H1 (cell line): Measurements from ENCODE around the gene AGAP3. TPM values are rescaled to one million over a fixed set of nuclear protein-coding genes. Genes with fewer than 3 reads are reported as not detected.

ENCODE experiments used
- CTCF ChIA-PET: fragments of 300-600 bp; sonication (Branson Sonifier 250); formaldehyde crosslinking; loops from one replicate; lab custom pipeline; 2021; ENCODE audit not compliant: partially characterized antibody; lab: Charles Lee
- POLR2A ChIA-PET: fragments of 300-600 bp; sonication (Branson Sonifier 250); formaldehyde crosslinking; loops from one replicate; lab custom pipeline; 2021; ENCODE audit warnings: inconsistent platforms; ENCODE audit not compliant: partially characterized antibody; lab: Charles Lee
- DNase-seq, 2 experiments: peaks; one replicate each; pipeline versions ENCODE4 v3.0.0 to v3.0.0-alpha.2; 2010 to 2022; ENCODE audit warnings: low spot score in 2 of 2, low read depth in 1 of 2, mixed read lengths in 1 of 2
- FAIRE-seq: peaks from 2 replicates; lab custom pipeline; 2011; peaks lifted over from hg19 to GRCh38; lab: Jason Lieb, UNC
- H2AFZ ChIP-seq: 2 replicates; pipeline ENCODE4 v1.8.1; 2012; ENCODE audit warnings: low read length, inconsistent platforms
- H2AK5ac ChIP-seq: 2 replicates; pipeline ENCODE4 v1.6.1; 2013; ENCODE audit warnings: low read depth, low read length
- H2BK120ac ChIP-seq: replicated peaks from 2 replicates; pipeline ENCODE3; 2013; ENCODE audit warnings: low read depth, low read length, inconsistent platforms
- H2BK12ac ChIP-seq: 2 replicates; pipeline ENCODE4 v1.6.1; 2013; ENCODE audit warnings: low read depth, low read length
- H2BK15ac ChIP-seq: 2 replicates; pipeline ENCODE4 v1.6.1; 2013; ENCODE audit warnings: low read length
- H2BK20ac ChIP-seq: 2 replicates; pipeline ENCODE4 v1.6.1; 2013; ENCODE audit warnings: low read length
- H2BK5ac ChIP-seq: 2 replicates; pipeline ENCODE4 v1.6.1; 2013; ENCODE audit warnings: low read depth, low read length
- H3K14ac ChIP-seq: 2 replicates; pipeline ENCODE4 v1.6.1; 2013; ENCODE audit warnings: inconsistent platforms; ENCODE audit not compliant: insufficient read length
- H3K18ac ChIP-seq: 2 replicates; pipeline ENCODE4 v1.6.1; 2013; ENCODE audit warnings: low read length; ENCODE audit errors: extremely low read depth
- H3K23ac ChIP-seq: 2 replicates; pipeline ENCODE4 v1.6.1; 2013; ENCODE audit warnings: inconsistent platforms; ENCODE audit not compliant: insufficient read length
- H3K23me2 ChIP-seq: 2 replicates; pipeline ENCODE4 v1.6.1; 2013; ENCODE audit warnings: low read depth, low read length
- H3K27ac ChIP-seq: 2 replicates; pipeline ENCODE4 v1.6.1; 2011; ENCODE audit warnings: low read depth, low read length, inconsistent platforms
- H3K27me3 ChIP-seq, 4 experiments: replicated peaks in 1 of 4; 1 replicate in 1 of 4; 2 replicates in 3 of 4; pipeline versions ENCODE4 v1.6.1 to v1.8.1; 2011 to 2013; ENCODE audit warnings: low read length in 3 of 4, mild to moderate bottlenecking in 3 of 4, inconsistent platforms in 2 of 4, mixed read lengths in 2 of 4, moderate library complexity in 1 of 4; ENCODE audit not compliant: control insufficient read depth in 3 of 4, insufficient read depth in 3 of 4; ENCODE audit errors: extremely low read depth in 1 of 4
- H3K36me3 ChIP-seq, 4 experiments: 2 replicates each; pipeline versions ENCODE4 v1.6.1 to v1.8.1; 2011 to 2013; ENCODE audit warnings: mild to moderate bottlenecking in 4 of 4, low read length in 3 of 4, moderate library complexity in 2 of 4, control low read depth in 1 of 4, inconsistent platforms in 1 of 4; ENCODE audit not compliant: insufficient read depth in 4 of 4, control insufficient read depth in 2 of 4
- H3K4ac ChIP-seq: replicated peaks from 2 replicates; pipeline ENCODE3; 2013; ENCODE audit warnings: low read length, low read depth, mixed read lengths, inconsistent platforms; ENCODE audit not compliant: insufficient read length
- H3K4me1 ChIP-seq, 4 experiments: replicated peaks in 1 of 4; 1 replicate in 1 of 4; 2 replicates in 3 of 4; pipeline versions ENCODE4 v1.6.1 to v1.8.1; 2011 to 2013; ENCODE audit warnings: low read length in 3 of 4, inconsistent platforms in 2 of 4, mixed read lengths in 1 of 4; ENCODE audit not compliant: insufficient read depth in 4 of 4, control insufficient read depth in 3 of 4
- H3K4me2 ChIP-seq, 2 experiments: 2 replicates each; pipeline versions ENCODE4 v1.6.1 to v1.8.1; 2011 to 2013; ENCODE audit warnings: low read depth in 2 of 2, low read length in 2 of 2, control low read depth in 1 of 2, inconsistent platforms in 1 of 2, mild to moderate bottlenecking in 1 of 2; ENCODE audit not compliant: insufficient read depth in 1 of 2
- H3K4me3 ChIP-seq, 4 experiments: fragments of 200-600, 300-600 bp in 1 of 4; sonication (generic), shearing (Covaris generic), sonication (Bioruptor Twin) in 1 of 4; 2 replicates each; pipeline versions ENCODE4 v1.5.1 to v1.8.1; 2011 to 2016; ENCODE audit warnings: low read length in 4 of 4, low read depth in 3 of 4, control low read depth in 2 of 4, inconsistent platforms in 2 of 4, mild to moderate bottlenecking in 2 of 4, mixed read lengths in 1 of 4, moderate library complexity in 1 of 4; ENCODE audit not compliant: insufficient read depth in 2 of 4; ENCODE audit errors: extremely low read depth in 1 of 4
- H3K56ac ChIP-seq: replicated peaks from 2 replicates; pipeline ENCODE3; 2013; ENCODE audit warnings: low read depth, mild to moderate bottlenecking, mixed read lengths, low read length, inconsistent platforms; ENCODE audit not compliant: insufficient read length
- H3K79me1 ChIP-seq: 2 replicates; pipeline ENCODE4 v1.6.1; 2013; ENCODE audit warnings: low read depth, low read length, control low read depth
- H3K79me2 ChIP-seq, 2 experiments: 2 replicates each; pipeline versions ENCODE4 v1.6.1 to v1.8.1; 2012 to 2013; ENCODE audit warnings: low read length in 2 of 2, mild to moderate bottlenecking in 2 of 2, inconsistent platforms in 1 of 2; ENCODE audit not compliant: insufficient read depth in 2 of 2, control insufficient read depth in 1 of 2
- H3K9ac ChIP-seq, 4 experiments: replicated peaks in 1 of 4; 1 replicate in 1 of 4; 2 replicates in 3 of 4; pipeline versions ENCODE4 v1.6.1 to v1.8.1; 2011 to 2013; ENCODE audit warnings: low read depth in 3 of 4, low read length in 3 of 4, control low read depth in 2 of 4, mild to moderate bottlenecking in 2 of 4, moderate library complexity in 2 of 4, inconsistent platforms in 1 of 4; ENCODE audit errors: extremely low read depth in 1 of 4
- H3K9me3 ChIP-seq, 2 experiments: 2 replicates each; pipeline versions ENCODE4 v1.6.1 to v1.8.1; 2012 to 2013; ENCODE audit warnings: mild to moderate bottlenecking in 2 of 2, moderate library complexity in 2 of 2, control low read depth in 1 of 2, inconsistent platforms in 1 of 2, low read depth in 1 of 2, low read length in 1 of 2, mixed read lengths in 1 of 2; ENCODE audit not compliant: insufficient read depth in 2 of 2
- H4K20me1 ChIP-seq, 2 experiments: replicated peaks in 1 of 2; 2 replicates each; pipeline versions ENCODE3 to v1.8.1; 2011 to 2013; ENCODE audit warnings: inconsistent platforms in 2 of 2, low read length in 2 of 2, mild to moderate bottlenecking in 1 of 2; ENCODE audit not compliant: insufficient read depth in 2 of 2, control insufficient read depth in 1 of 2
- H4K5ac ChIP-seq: 2 replicates; pipeline ENCODE4 v1.6.1; 2013; ENCODE audit warnings: low read length, low read depth, mixed read lengths, inconsistent platforms; ENCODE audit not compliant: insufficient read length
- H4K8ac ChIP-seq: 2 replicates; pipeline ENCODE4 v1.8.0; 2013; ENCODE audit warnings: mild to moderate bottlenecking, moderate library complexity, low read length, inconsistent platforms; ENCODE audit not compliant: insufficient read depth; ENCODE audit errors: extremely low read depth
- H4K91ac ChIP-seq: replicated peaks from 2 replicates; pipeline ENCODE3; 2013; ENCODE audit warnings: low read length, mixed read lengths, inconsistent platforms; ENCODE audit not compliant: insufficient read length
- CEBPB ChIP-seq: IDR thresholded peaks from 2 replicates; pipeline ENCODE4 v1.6.1; 2012; ENCODE audit warnings: low read depth, low read length
- CHD2 ChIP-seq: IDR thresholded peaks from 2 replicates; pipeline ENCODE4 v1.6.1; 2012; ENCODE audit warnings: low read length, improper control_type of control experiment
- EP300 ChIP-seq, 2 experiments: IDR thresholded peaks; 1 replicate in 1 of 2; 2 replicates in 1 of 2; pipeline ENCODE4 v1.6.1; 2011 to 2012; ENCODE audit warnings: low read depth in 2 of 2, low read length in 2 of 2, mild to moderate bottlenecking in 2 of 2, borderline replicate concordance in 1 of 2, inconsistent platforms in 1 of 2, moderate library complexity in 1 of 2
- RNF2 ChIP-seq: fragments of 200-900, 300-1000 bp; sonication (generic); IDR thresholded peaks from 2 replicates; pipeline ENCODE4 v1.7.1; 2016; ENCODE audit warnings: borderline replicate concordance, low read depth, mild to moderate bottlenecking, antibody characterized with exemption, low read length; ENCODE audit not compliant: poor library complexity, severe bottlenecking; ENCODE audit errors: missing control alignments
- SIRT6 ChIP-seq: IDR thresholded peaks from one replicate; pipeline ENCODE4 v1.7.1; 2012; ENCODE audit warnings: low read length, inconsistent platforms
- SP4 ChIP-seq: IDR thresholded peaks from 2 replicates; pipeline ENCODE4 v1.6.1; 2012; ENCODE audit warnings: low read length, inconsistent platforms
- TEAD4 ChIP-seq: IDR thresholded peaks from 2 replicates; pipeline ENCODE4 v1.6.1; 2012; ENCODE audit warnings: low read depth, low read length, inconsistent platforms, mixed read lengths
- WGBS, 2 experiments: shearing (Covaris generic) in 1 of 2; methylation state at CpG; one replicate each; pipeline versions ENCODE4 v1.1.6 to v1.1.7; 2013 to 2015; ENCODE audit warnings: low lambda C conversion rate in 2 of 2, mixed read lengths in 2 of 2, inconsistent platforms in 1 of 2, low coverage in 1 of 2, missing lambda C conversion rate in 1 of 2; ENCODE audit not compliant: insufficient replicate concordance in 2 of 2, insufficient coverage in 1 of 2, insufficient read length in 1 of 2; ENCODE audit errors: extremely low coverage in 1 of 2, missing lambda C conversion rate in 1 of 2; 5-methylcytosine and 5-hydroxymethylcytosine counted together
- polyA plus RNA-seq, 7 experiments: library from polyadenylated mRNA; depleted of rRNA in 3 of 7; stranded (reverse) in 5 of 7; unstranded in 2 of 7; fragments of >200 nt in 5 of 7; fragments of 200-250 nt in 2 of 7; gene quantifications; 1 replicate in 5 of 7; 2 replicates in 1 of 7; 4 replicates in 1 of 7; pipeline versions ENCODE4 v1.2.1 to v1.2.3, GENCODE V29; 2011 to 2013; ENCODE audit warnings: missing spikeins in 2 of 7, mixed read lengths in 2 of 7
- total RNA-seq: library from RNA; stranded (reverse); fragmentation: NEBNext Ultra II Directional; extraction: Animal tissue kit (Norgen Biotek cat#: 25700); gene quantifications from 2 replicates; pipeline ENCODE4 v1.2.1, GENCODE V29; 2021
- TF ChIP-seq, protein P1 (sequence below): IDR thresholded peaks from 2 replicates; pipeline ENCODE4 v1.6.1; 2012; ENCODE audit warnings: low read length, inconsistent platforms

The AGAP3 gene
- total and polyA plus RNA-seq, 2 of the 8 experiments (the other 6 are each of a cell fraction or from before 2014, with no cell fraction given), result 66.4 to 120 TPM

DNA sequence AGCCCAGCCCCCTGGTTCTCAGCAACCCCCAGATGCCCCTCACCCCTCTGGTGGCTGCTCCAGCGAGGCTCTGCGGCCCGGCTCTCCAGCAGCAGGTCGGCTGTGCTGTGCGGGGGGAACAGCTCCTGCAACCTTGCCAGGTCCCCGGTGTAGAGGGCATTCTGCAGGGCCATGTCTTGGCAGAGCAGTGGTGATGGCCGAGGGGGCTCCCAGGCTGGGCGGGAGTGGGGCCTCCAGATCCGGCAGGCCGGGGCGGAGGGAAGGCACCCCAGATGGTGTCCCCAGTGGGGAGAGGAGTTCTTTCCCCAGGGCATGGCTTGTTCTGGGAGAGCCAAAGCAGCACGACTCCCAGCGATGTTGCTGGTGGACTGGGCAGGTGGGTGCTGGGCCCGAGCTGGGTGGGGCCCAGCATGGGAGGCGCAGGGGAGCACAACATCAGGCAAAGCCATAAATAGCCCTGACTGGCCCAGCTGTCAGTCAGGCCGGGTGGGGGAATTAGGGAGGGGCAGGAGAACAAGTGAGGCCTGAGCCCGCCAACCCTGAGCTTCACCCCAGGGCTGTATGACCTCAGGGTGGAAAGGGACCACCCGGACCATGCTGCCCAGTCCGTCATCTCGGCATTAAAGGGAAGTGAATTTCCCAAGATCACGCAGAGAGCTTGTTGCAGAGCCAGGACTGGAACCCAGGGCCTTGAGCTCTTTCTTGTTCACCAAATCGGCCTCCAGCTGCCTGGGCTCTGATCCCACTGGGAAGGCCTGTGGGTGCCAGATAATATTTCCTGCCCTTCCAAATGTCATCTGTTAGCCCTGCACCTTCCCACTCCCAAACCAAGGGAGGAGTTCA, 101.4 kb downstream of the AGAP3 start:
- POLR2A ChIA-PET, result interaction anchor here (0.5 to 1.1 kb wide), 3 partner anchors 12 to 34 kb away, joined by 3 to 4 read pairs (median 3); no protein-coding TSS in a partner anchor
- H3K4ac ChIP-seq, result no peak overlapping the region
- H3K14ac ChIP-seq, result no peak overlapping the region
- H2AFZ ChIP-seq, result no peak overlapping the region
- H3K79me1 ChIP-seq, result no peaks in the 10 kb centered on the region
- H3K36me3 ChIP-seq, result no peaks in the 10 kb centered on the region
- no peaks in the 10 kb centered on the region for H3K27me3 ChIP-seq
- H4K5ac ChIP-seq, result no peak overlapping the region
- H4K91ac ChIP-seq, result no peak overlapping the region
- H2BK120ac ChIP-seq, result no peak overlapping the region
- no peak overlapping the region for H3K27ac ChIP-seq
- H3K9me3 ChIP-seq, result no peaks in the 10 kb centered on the region
- no peak for DNase-seq
- CTCF ChIA-PET, result interaction anchor here (0.6 to 1.4 kb wide), 4 partner anchors 9 to 605 kb away, joined by 3 read pairs; no protein-coding TSS in a partner anchor
- no peaks in the 10 kb centered on the region for H3K79me2 ChIP-seq
- H3K23me2 ChIP-seq, result no peaks in the 10 kb centered on the region
- H2AK5ac ChIP-seq, result no peak overlapping the region
- 83% methylated on average over 16 of the region's 22 CpGs; no CpG with 5 or more reads in 1 of the 2 experiments for WGBS, 2 experiments
- H3K9ac ChIP-seq, result no peak overlapping the region
- H2BK20ac ChIP-seq, result no peak overlapping the region
- no peak for FAIRE-seq
- no peak overlapping the region for H3K23ac ChIP-seq
- H2BK15ac ChIP-seq, result 0 out of 2 replicates have a peak overlapping the region, but pooled peaks have one; percentile 46
- H4K8ac ChIP-seq, result no peak overlapping the region; the same call in 1 of the 2 replicates
- H3K4me3 ChIP-seq, result no peak overlapping the region
- no peak overlapping the region for H3K4me2 ChIP-seq
- no peaks in the 10 kb centered on the region for H4K20me1 ChIP-seq
- no peaks in the 10 kb centered on the region for H3K4me1 ChIP-seq
- no peak overlapping the region for H2BK12ac ChIP-seq
- H3K18ac ChIP-seq, result no peak overlapping the region
- H3K56ac ChIP-seq, result no peak overlapping the region
- H2BK5ac ChIP-seq, result no peak overlapping the region
- no peak for TF ChIP-seq CEBPB
- no peak for TF ChIP-seq SIRT6
- no peak for TF ChIP-seq CHD2
- TF ChIP-seq EP300 (IDR thresholded peaks at IDR 0.05; ENCODE audit: borderline replicate concordance in 1 of 2, low read depth in 2 of 2, low read length in 2 of 2), result no peak
- no peak for TF ChIP-seq SP4
- TF ChIP-seq TEAD4, result no peak
- no peak for TF ChIP-seq RNF2
- TF ChIP-seq, protein P1, sequence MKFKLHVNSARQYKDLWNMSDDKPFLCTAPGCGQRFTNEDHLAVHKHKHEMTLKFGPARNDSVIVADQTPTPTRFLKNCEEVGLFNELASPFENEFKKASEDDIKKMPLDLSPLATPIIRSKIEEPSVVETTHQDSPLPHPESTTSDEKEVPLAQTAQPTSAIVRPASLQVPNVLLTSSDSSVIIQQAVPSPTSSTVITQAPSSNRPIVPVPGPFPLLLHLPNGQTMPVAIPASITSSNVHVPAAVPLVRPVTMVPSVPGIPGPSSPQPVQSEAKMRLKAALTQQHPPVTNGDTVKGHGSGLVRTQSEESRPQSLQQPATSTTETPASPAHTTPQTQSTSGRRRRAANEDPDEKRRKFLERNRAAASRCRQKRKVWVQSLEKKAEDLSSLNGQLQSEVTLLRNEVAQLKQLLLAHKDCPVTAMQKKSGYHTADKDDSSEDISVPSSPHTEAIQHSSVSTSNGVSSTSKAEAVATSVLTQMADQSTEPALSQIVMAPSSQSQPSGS, result no peak
